ENCODE measurements around the gene IFFO2.

The IFFO2 gene

DNA sequence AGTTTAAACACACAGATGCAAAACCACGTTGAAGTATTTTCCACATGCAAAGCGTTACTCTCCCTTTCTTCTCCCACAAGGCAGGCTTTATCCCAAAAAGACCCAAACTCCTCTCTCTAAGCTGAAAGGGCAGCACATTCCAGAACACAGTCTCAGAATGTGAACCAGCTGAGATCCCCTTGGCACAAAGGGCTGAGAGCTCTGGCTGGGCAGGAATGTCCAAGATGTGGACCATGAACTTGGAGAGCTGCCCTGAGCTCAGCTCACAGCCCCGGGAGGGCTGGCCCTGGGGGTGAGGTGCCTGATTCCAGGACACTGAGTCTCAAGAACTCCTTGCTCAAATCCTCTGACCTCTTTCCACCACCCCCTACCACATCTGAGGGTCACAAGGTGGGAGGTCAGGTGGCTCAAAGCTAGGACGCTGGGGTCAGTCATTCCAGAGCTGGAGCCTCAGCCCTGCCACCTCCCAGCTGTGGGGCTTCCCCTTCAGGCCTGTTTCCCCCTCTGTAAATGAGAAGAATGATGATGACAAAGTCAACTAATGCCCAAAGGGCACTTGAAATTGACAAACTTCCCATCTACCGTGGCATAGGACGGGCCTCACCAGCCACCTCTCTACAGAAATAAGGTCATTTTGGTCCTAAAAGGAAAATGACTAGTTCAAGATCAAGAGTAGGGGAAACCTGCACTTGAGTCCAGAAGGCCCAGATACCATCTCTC, 65.6 kb downstream of the IFFO2 start:
- DNase-seq = no peak

- peak; percentile 37 for DNase-seq
Measured at GRCh38 chr1:18886003-18886335, 70.5 kb downstream of the IFFO2 start.

- DNase-seq = no peak
Measured at GRCh38 chr1:18885311-18886002, 71.0 kb downstream of the IFFO2 start.

DNA sequence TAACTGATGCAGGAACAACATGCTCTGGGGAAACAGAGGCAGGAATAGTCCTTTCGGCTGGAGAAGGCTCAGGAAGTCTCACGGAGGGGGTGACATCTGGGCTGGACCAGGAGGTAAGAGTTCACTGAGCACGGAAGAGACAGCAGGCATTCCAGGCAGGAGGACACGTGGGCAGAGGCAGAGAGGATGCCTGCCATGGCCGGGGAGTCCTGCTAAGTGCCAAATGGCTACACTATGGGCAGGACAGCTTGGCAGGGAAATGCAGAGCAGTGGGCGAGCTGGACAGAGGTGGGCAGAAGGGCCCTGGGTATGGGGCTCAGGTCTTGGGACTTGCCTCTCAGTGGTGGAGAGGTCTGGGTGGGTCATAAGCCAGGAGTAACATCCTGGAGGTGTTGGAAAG, 71.7 kb downstream of the IFFO2 start:
- no peak for DNase-seq

- DNase-seq = no peak
Measured at GRCh38 chr1:18884419-18884717, 72.1 kb downstream of the IFFO2 start.

GRCh38 chr1:18883636-18884418, 72.6 kb downstream of the IFFO2 start:
- DNase-seq = peak; percentile 35

DNA sequence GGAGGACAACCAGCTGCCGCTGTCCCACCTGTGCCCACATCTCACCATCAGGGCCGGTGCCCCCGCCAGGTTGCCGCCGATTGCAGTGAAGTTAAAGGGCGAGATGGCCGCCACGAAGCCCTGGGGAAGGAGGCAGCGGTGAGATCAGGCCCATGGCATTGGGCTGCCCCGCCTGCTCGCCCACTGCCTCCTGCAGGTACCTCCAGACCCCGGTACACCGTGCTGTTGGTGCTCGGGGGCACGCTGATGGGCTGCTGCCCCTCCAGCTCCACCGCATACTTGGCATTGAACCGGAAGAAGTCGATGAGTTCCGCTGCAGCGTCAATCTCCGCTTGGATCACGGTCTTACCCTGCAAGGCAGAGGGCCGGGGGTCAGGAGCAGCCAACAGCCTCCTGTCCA, 73.4 kb downstream of the IFFO2 start:
- no peak for DNase-seq

- DNase-seq = peak; percentile 19
Measured at GRCh38 chr1:18882486-18882885, 74.0 kb downstream of the IFFO2 start.

DNA sequence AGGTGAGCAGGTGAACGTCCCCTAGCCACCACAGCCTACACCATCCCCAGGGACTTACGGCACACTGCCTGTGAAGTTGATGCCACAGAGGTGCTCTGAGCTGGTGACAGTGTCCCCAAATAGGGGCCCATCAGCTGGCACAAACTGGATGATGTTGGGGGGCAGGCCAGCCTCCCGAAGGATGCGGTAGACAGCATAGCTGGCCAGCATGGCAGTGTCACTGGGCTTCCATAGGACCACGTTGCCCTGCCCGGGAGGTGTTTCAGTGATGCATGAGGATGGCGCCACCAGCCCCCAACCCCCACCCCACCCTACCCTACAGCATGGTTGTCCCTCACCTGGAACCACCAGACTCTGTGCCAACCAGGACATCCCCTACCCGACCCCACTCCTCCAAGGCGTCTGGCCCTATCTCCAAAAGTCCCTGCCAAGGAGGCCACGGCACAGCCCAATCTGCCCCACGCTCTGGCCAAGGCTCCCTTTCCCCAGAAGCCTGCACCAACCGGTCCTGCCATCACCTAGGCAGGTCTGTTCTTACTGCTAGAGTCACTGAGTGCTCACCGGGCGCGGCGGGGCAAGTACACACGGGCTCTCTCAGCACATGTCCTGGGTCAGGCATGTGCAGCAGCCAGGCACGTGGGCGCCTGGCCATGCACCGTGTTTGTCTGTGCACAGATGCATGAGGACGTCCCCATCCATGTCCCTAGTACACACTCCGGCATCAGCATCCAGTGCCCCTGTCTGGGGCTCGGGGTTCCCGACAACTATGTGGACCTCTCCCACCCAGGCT, 74.6 kb downstream of the IFFO2 start:
- no peak for DNase-seq

- DNase-seq = no peak
Measured at GRCh38 chr1:18881164-18881563, 75.3 kb downstream of the IFFO2 start.

DNA sequence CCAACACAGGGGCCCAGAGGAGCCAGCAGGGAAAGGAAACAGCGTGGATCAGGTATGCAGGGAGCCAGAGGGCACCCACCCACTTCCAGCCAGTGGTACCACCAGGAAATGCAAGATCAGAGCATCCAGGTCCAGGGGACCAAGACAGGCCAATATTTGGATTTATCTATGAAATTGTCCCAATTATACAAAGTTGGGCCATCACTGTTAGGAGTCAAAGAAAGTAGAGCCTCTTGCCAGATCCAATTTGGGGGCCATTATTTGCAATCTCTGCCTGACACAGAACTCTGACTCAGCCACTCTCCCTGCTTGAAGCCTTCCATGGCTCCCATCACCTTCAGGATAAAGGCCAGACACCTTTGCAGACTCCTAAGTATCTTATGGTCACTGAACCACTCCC, 75.9 kb downstream of the IFFO2 start:
- no peak for DNase-seq

DNA sequence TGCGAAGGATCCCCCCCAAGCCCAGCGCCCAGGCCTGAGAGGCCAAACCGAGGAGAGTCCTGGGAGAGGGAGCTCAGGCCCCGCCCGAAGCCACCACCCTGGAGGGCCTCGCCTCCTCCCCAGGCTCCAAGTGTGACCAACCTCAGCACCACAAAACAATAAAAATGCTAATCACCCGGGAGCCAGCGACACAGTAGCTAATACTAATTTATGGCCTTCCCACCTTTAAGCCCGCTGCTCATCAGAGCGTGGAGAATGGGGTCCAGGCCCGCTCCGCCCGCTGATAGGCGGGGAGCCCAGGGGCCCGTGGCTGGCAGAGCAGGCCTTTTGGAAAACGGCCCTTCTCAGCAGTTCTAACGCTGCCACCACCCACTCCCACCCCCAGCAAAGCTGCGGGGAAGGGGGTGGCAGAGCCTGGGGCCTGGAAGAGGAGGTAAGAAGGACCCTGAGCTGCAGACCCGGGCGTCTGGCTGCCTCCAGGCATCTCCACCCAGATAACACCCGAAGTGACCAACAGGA, 76.6 kb downstream of the IFFO2 start:
- DNase-seq = no peak

- no peak for DNase-seq
Measured at GRCh38 chr1:18879215-18879790, 77.2 kb downstream of the IFFO2 start.

GRCh38 chr1:18878538-18879214, 77.8 kb downstream of the IFFO2 start:
- DNase-seq = no peak

DNA sequence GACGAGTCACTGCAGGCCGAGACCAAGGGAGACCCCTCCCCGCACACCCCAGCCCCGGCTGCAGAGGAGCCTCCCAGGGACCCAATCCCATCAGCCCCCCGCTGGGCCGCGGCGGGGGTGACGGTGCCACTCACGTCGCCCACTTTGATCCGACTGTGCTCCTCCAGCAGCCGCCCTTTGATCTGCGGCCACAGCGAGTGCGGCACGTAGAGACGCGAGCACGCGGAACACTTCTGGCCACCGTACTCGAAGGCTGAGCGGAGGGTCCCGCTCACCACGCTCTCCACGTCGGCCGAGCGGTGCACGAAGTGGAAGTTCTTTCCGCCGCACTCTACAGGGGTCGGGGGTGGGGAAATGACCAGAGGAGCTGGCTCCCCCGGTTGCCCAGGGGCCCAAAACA, 79.2 kb downstream of the IFFO2 start:
- DNase-seq = no peak

- no peak for DNase-seq
Measured at GRCh38 chr1:18876210-18876609, 80.3 kb downstream of the IFFO2 start.

DNA sequence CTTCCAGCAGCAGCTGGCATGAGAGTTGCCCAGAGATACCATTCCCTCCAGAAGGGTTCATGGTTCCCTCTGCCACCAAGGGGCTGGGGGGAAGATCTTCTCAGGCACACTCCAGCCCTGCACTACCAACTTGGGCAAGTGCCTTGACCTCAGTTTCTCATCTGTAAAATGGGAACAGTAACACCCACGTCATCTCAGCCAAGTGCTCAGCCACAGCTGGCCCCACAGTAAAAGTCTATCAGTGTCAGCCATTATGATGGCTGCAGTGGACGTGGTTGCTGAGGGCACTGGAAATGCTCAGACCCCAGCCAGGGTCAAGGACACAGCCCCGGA, 80.7 kb downstream of the IFFO2 start:
- DNase-seq = no peak

DNA sequence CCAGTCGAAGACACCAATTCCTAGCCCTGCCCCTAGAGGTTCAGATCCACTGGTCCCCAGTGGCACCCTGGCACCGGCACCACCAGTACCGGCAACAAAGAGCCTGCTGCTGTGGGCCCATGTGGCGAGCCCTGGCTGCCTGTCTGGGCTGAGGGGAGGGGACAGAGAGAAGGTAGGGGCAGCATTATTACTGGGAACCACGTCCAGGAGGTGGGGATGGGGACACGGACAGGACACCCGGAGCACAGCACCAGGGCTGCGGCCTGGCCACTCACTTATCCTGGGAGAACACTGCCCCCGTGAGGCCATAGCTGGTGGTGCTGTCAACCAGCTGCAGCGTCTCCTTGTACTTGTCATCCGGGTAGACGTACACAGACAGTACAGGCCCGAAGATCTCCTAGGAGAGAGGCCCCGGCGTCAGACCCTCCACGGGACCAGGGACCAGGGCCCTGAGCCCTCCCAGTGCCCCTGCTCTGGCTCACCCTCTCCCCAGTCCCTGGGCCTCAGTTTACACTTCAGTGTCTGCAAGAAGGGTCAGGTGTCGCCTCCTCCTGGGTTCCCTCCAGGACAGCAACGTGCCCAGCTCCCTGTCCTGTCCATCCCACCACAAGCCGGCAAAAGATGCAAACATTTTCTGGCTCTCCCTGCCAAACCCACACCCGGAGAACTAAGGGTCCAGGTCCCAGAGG, 81.2 kb downstream of the IFFO2 start:
- DNase-seq = peak; percentile 18

GRCh38 chr1:18874600-18874999, 81.9 kb downstream of the IFFO2 start:
- no peak for DNase-seq

DNA sequence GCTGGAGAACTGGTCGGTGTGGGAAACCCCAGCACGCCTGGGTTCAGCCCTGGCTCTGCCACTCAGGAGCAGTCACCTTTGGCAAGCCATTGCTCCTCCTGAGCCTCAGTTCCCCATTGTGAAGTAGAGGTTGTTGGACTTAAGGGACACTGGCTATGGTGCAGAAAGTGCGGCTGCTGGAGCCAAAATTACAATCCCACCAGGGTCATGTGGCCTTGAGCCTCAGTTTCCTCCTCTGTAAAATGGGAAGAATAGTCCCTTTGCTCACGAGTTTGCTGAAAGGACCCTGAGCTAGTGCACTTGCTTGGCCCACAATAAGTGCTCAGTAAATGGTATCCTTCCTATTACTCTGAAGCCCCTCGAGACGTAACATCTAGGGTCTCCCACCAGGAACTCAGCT, 82.4 kb downstream of the IFFO2 start:
- DNase-seq = no peak

- DNase-seq = no peak
Measured at GRCh38 chr1:18872071-18872611, 84.3 kb downstream of the IFFO2 start.

Data from kidney glomerular epithelial cell (primary cell).